ENCODE results near the gene RSKR.
"Not testable (repeated sequence)": the region's sequence is repeated elsewhere in the genome, so short reads cannot be mapped to it uniquely, and the experiment has no call there.

Gene RSKR

GRCh38 chr17:28623696-28624095 lies 9.7 kb upstream of the RSKR start:
- peak in 5 of 58 donors; percentile 1 to 14 (median 5) for DNase-seq

DNA sequence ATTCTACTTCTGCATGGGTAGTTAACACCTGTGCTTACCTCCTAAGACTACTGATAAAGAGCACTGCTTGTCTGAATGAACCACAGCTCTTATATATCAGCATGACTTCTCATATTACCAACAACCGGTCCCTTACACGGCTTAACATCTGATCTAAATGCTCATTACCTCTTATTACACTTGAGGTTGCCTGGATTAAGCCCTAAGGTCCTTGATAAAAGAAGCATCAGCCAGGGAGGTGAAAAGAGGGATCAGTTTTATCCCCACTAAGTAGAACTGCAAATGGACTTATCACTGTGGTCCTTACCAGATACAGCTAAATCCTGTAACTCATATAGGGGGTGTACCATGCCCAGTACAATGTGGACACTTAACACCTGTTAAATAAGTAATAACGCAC lies 8.2 kb upstream of the RSKR start:
- no peak for DNase-seq

DNA sequence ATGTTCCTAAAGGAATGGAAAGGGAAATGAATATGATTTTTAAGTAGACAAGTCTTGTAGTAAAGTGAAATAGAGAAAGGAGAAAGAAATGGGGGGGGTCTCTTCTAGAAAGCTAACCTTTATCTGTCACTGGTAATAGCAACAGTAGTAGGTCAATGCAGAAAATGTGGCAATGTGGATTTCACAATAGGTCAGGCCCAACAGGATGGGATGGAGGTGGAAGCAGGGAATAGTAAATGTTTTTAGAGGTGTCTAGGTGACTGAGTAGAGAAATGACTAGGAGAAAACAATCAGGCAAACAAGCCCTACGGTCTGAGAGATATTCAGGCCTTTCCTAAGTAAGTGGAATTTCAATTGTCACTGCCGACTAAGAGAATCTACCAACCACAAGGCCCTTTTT lies 6.0 kb upstream of the RSKR start:
- no peak for DNase-seq

GRCh38 chr17:28618464-28618863 lies 4.5 kb upstream of the RSKR start:
- DNase-seq: no peak

- DNase-seq: no peak
Measured at GRCh38 chr17:28616281-28616680, 2.3 kb upstream of the RSKR start.

GRCh38 chr17:28615260-28615940 lies 1.4 kb upstream of the RSKR start:
- DNase-seq: no peak

DNA sequence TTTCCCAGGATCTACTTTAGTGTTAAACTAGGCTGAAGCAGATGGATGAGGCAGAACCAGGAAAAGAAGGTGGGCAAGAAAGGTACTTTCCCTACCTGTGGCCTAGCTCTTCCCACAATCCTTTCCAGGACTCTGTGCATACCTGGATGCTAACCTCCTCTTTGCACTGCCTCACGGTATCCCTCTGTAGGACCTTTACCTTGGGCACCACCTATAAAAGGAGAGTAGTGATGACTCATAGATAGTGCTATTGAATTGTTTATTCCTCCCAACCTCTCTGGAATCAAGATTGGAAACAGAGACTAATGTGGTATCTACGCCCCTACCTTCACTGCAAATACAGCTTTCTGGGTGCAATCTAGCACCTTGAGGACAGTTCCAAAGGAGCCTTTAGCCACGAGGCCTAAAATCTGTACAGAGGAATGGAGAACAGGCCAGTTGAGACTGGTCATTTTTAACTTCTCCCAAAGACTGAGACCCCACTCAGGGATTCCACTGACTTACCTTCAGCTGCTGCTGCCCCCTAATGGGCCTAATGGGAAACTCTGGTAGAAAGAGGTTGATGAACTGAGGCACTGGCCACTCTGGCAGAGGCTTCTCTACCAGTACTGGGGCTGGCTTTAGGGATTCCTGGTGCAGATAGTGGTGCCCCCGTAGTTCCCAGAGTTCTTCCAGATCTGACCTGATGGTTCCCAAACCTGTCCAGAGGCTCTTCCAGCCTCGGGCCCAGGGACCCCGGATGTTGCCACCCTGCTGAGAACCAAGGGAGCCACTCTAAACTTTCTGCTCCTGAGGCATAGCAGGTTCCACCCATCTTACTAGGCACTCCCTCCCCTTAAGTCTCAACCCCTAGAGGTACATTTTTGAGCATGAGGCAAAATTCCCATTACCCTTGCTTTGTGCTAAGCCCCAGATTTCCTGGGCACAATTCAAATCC lies 781 bp downstream of the RSKR start:
- DNase-seq: peak in 24 of 58 donors; percentile 1 to 40 (median 16)

DNA sequence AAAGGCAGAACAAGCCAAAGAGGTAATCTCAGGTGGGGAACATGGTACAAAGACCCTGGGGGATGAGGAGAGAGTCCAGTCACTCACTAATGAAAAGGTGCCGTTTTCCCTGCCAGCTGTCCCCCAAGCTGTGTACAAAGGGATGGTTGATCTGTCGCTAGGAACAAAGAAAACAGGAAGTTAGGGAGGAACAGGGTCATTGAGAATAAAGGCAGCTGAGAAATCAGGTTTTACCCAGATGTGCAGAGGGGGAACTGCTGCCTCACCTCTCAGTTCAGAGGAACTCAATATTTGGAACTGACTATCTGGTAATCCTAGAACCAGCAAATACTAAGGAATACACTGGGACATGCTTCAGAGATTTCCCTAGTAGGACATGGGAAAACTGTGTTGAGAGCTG lies 1.5 kb downstream of the RSKR start:
- DNase-seq: no peak

DNA sequence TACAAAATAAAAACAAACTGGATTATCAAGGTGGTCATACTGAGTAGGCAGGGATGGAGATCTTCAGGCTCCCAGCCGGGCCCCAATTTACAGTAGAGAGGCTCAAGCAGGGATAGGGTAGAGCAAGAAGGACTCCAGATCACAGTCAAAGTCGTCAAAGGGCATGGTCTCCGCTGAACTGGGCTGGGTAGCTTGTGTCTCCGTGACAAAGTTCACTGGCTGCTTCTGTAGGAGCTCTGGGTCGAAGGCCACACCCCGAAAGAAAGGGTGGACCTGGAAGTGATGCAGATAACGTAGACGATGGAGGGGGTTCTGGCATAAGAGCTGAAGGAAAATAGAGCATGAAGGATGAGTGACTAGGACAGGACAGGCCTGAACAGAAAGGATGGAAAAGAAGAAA lies 3.6 kb downstream of the RSKR start:
- DNase-seq: no peak

DNA sequence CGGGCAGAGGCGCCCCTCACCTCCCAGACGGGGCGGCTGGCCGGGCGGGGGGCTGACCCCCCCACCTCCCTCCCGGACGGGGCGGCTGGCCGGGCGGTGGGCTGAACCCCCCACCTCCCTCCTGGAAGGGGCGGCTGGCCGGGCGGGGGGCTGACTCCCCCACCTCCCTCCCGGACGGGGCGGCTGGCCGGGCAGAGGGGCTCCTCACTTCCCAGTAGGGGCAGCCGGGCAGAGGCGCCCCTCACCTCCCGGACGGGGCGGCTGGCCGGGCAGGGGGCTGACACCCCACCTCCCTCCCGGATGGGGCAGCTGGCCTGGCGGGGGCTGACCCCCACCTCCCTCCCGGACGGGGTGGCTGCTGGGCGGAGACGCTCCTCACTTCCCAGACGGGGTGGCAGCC lies 10.0 kb downstream of the RSKR start:
- not testable (repeated sequence) for DNase-seq

DNA sequence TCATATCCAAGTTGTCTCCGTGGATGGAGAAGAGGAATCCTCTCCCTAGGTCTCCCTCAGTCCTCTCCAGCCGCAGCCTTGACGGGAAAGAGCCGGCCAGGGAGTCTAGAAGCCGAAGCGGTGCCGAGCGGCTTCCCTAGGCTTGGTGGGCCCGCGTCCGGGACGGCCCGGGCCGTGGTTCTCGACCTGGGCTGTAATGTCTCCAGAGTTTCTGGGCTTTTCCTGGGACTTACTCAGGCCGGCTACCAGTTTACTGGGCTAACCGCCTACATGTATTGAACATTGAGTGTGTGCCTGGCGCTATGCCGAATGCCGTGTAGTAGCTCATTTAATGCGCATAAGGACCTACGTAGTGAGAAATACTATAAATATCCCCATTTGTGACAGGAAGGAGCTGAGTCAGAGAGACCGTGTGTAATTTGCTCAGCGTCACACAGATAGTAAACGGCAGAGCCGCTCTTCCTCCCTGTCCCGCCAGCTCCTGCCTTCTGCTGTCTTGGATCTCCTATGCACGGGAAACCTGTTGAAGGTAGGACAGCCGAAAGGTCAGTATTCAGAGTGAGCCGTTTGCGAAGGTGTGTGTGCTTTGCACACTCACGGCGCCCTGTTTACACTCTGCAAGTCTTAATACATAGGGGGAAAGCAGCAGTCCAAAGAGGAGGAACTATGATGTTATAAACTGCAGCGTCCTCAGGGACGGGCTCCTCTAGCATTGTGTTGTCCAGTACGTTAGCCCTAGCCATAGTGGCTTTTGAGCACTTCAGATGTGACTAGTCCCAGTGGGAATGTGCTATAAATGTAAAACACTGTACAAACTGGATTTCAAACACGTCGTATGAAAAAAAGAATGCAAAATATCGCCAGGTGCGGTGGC lies 14.4 kb downstream of the RSKR start:
- peak in 45 of 58 donors; percentile 25 to 75 (median 44) for DNase-seq

DNA sequence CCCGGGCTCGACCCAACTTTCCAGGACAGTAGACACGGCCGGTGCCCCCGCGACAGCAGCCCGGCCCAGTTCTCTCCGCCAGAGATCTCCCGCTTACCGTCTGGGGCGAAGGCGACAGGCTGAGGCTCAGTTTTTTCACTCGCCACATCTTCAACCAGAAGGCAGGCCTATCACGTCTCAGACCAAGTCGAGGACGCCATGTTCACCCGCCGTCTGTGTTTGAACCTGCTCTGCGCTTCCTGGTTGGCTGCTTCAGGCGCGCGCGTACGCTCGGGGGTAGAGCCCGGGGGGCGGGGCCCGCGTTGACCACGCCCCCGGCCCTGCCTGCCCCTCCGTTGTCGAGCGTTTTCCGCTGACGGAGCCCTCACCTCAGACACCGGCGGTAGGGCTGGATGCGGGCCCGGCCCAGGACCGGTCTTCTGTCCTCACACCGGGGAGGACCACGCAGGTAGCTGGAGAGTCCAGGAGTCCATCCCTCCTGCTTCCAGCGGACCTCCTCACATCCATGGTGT lies 15.1 kb downstream of the RSKR start, which contains the start of gene SPAG5:
SPAG5 (minus strand) TSS at position 227 of the 512 bp plus-strand sequence; CDS start at position 148, 79 bp downstream.
- peak; percentile 32 to 92 (median 81) for DNase-seq

GRCh38 chr17:28598389-28598788 lies 15.6 kb downstream of the RSKR start:
- DNase-seq: no peak

DNA sequence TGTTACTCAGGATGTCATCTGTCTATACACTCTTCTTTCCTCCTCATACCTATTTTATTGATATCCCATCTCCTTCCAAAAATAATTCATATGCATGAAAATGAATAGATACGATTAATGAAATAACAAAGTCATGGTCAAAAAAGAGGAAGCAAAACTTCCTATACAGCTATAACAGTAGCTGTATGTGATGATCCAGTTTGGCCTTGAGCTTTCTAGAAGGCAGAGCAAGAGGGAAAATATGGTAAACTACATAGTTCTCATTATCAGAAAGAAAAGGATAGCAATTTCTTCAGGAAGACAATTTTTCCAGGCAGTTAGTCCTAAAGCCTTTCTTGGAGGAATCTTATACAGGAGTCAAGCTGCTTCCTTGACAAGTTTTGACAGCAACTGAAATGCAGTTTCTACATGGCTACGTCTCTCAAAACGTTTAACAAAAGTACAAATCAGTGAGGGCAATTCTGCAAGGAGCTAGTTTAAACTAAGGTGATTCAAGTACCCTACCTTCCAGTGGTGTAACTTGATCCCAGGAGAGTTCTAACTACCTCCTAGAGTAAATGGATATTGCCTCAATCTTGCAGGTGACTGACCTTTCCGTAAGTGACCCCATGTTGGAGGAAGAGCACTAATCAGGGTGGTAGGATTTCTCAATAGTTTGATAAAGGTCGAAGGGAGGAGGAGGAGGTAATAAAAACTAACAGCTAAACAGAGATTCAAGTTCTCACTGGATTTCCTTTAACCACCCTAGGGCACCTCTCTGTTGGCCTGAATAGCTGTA lies 16.2 kb downstream of the RSKR start:
- DNase-seq: no peak

DNA sequence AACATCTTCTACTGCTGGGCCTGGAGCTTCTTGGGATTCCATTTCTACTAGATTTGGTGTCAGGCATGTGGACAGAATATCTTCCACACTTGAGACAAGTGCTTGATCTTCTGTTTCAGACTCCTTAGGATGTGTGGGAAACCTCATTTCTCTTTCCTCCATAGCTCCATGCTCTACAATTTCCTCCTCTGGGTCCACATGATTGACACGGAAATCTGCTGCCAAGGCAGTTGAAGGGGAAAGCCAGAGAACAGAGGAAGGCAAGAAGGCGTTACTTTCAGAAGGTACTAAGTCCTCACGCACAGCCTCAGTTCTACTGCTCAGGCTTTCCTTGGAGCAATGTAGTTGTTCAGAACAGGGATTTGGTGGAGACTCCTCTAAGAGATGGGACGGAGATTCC lies 21.7 kb downstream of the RSKR start:
- DNase-seq: no peak

DNA sequence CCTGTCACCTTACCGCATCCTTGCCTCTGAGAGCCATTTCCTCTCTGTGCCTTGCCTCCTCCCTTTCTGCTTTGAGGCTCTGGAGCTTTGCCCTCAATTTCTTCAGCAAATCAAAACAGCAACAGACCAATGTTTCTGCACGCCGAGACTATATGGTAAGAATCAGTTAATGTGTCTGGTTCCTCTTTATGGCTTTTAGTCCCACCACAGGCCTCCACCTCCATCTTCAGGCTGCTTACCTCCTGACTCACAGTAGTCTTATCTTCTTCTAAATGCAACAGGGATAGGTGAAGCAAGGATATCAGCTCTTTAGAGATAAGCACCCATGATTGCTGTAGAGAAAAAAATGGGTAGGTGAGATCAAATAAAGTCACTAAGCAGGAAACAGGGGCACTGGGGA lies 28.1 kb downstream of the RSKR start:
- DNase-seq: no peak

DNA sequence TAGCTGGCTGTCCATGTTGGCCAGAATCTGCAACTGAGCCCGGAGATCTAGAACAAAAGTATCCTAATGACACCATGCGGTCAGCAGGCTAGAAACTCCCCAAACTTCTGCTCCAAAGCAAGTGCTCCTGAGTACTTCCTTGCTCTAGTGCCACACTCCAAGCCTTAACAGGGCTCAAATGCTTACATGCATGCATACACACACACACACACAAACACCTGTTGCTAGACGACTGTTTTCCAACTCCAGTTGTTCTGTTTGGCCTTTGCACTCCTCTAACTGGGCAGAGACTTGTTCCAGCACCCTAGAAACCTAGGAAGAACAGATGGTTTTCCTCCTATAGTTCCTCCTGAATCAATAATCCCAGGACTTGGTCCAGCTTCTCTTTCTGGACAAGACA lies 29.6 kb downstream of the RSKR start:
- no peak for DNase-seq

DNA sequence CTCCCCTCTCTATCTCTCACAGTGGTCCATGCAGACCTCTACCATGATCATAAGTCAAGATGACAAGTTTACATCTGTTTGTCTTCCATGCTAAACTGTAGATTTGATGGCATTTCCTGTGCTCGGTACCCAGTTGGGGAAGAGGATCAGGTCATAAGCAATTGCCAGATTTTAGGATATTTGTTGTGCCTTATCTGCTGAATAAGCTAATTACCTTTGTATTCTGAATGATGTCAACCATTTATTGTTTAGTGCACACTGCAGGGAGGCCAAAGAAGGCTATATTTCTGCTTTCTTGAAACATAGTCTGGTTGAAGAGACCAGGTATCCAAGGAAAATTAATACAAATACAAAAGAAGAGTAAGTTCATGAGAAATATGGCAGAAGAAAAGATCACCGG lies 31.5 kb downstream of the RSKR start:
- DNase-seq: no peak

DNA sequence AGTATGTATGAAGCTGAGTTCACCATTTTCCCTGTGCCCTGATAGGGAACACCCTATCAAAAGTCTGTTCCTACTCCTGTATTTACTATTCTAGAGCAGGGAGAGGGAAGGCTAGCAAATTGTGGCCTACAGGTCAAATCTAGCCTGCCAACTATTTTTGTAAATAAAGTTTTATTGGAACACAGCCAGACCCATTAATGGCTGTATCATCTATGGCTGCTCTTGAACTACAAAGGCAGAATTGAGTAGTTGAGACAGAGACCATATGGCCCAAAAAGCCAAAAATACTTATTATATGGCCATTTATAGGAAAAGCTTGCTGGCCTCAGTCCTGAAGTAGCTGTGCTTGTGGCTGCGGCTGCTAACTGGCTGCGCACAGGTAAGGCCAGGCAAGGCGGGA lies 33.0 kb downstream of the RSKR start:
- DNase-seq: no peak

GRCh38 chr17:28579526-28579925 lies 34.5 kb downstream of the RSKR start:
- peak in 1 of 58 donors; percentile 14 for DNase-seq
